ENCODE measurements around the gene TRIM49B.
"Not testable (repeated sequence)": the region's sequence is repeated elsewhere in the genome, so short reads cannot be mapped to it uniquely, and the experiment has no call there.

TRIM49B gene, protein sequence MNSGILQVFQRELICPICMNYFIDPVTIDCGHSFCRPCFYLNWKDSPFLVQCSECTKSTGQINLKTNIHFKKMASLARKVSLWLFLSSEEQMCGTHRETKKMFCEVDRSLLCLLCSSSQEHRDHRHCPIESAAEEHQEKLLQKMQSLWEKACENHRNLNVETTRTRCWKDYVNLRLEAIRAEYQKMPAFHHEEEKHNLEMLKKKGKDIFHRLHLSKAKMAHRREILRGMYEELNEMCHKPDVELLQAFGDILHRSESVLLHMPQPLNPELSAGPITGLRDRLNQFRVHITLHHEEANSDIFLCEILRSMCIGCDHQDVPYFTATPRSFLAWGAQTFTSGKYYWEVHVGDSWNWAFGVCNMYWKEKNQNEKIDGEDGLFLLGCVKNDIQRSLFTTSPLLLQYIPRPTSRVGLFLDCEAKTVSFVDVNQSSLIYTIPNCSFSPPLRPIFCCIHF

DNA sequence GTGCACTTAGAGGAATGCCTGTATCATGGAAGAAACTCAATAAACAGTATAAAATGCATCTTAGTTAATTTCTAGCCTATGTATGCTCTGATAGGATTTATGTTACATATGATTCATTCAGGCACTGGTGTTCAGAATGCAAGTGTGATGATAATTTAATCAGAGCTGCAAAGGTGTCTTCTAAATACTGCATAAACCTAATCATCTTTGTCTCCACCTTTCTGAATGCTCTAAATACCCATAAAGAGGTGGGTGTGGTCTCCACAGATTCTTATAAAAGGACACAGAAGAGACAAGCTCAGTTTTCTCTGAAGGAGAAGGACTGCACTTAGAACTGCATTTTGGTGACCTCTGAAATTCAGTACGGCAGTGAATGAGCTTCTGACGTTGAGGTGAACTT lies at the start of gene TRIM49B:
TSS of gene TRIM49B (plus strand) at position 301 of the 400 bp plus-strand sequence. CDS start 2,777 bp downstream, outside the sequence.
- H3K27ac ChIP-seq (ENCODE audit: low read length); H2AFZ ChIP-seq (ENCODE audit: low read depth, low read length); H3K36me3 ChIP-seq (ENCODE audit: insufficient read depth, low read length); H3K4me1 ChIP-seq (ENCODE audit: insufficient read depth, low read length); H4K20me1 ChIP-seq (ENCODE audit: insufficient read depth, low read length); H3K9ac ChIP-seq (ENCODE audit: low read depth, low read length); H3K79me2 ChIP-seq (ENCODE audit: insufficient read depth, low read length); H3K4me2 ChIP-seq (ENCODE audit: insufficient read depth, low read length); H3K4me3 ChIP-seq (ENCODE audit: low read depth in 1 of 2, low read length in 2 of 2); H3K9me3 ChIP-seq (ENCODE audit: insufficient read depth, low read length, severe bottlenecking); H3K27me3 ChIP-seq (ENCODE audit: insufficient read depth, low read length, poor library complexity); ATAC-seq (ENCODE audit: insufficient read depth, low read depth); DNase-seq: not testable (repeated sequence)

DNA sequence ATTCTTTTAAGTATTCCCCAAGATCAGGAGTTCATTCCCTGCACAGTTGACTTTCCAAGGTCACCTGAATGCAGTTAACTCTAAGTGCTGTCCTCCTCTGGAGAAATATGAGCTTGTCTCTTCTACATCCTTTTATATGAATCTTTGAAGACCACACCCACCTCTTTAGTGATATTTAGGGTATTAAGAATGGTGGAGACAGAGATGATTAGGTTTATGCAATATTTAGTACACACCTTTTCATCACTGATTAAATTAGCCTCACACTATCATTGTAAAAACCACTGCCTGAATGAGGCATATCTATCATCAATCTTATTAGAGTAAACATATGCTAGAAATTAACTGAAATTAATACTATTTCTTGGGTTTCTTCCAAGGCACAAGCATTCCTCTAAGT lies 44.8 kb upstream of the TRIM49B start, which contains the start of gene TRIM51G:
TSS of gene TRIM51G (minus strand) at position 101 of the 400 bp plus-strand sequence. CDS start 2,190 bp downstream, outside the sequence.
- not testable (repeated sequence) for H3K4me2 ChIP-seq (ENCODE audit: insufficient read depth, low read length); H3K27ac ChIP-seq (ENCODE audit: low read length); H3K36me3 ChIP-seq (ENCODE audit: insufficient read depth, low read length); H3K27me3 ChIP-seq (ENCODE audit: insufficient read depth, low read length, poor library complexity); H3K4me1 ChIP-seq (ENCODE audit: insufficient read depth, low read length); H3K4me3 ChIP-seq (ENCODE audit: low read depth in 1 of 2, low read length in 2 of 2); DNase-seq; H4K20me1 ChIP-seq (ENCODE audit: insufficient read depth, low read length); H3K79me2 ChIP-seq (ENCODE audit: insufficient read depth, low read length); H2AFZ ChIP-seq (ENCODE audit: low read depth, low read length); H3K9ac ChIP-seq (ENCODE audit: low read depth, low read length); ATAC-seq (ENCODE audit: insufficient read depth, low read depth); H3K9me3 ChIP-seq (ENCODE audit: insufficient read depth, low read length, severe bottlenecking)

DNA sequence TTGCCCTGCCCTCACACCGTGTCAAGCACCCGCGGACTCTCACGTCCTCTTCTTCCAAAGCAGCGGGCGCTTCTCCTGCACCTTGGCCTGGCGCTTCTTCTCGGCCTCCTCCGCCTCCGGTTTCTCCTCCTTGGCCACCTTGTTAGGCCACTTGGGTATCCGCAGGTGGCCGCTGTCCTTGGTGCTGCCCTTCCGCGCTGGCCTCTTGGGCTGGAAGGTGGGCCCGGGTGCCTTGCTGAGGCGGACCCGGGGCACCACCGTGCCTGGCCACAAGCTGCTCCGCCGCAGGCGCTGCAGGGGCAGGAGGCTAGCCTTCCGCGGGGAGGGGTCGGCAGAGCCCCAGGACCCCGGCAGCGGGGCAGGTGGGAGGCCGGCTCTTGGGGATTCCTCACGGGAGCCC lies 19.6 kb downstream of the TRIM49B start:
- not testable (repeated sequence) for H2AFZ ChIP-seq (ENCODE audit: low read depth, low read length); H3K4me2 ChIP-seq (ENCODE audit: insufficient read depth, low read length); H3K9ac ChIP-seq (ENCODE audit: low read depth, low read length); H3K4me1 ChIP-seq (ENCODE audit: insufficient read depth, low read length); H3K36me3 ChIP-seq (ENCODE audit: insufficient read depth, low read length); H3K9me3 ChIP-seq (ENCODE audit: insufficient read depth, low read length, severe bottlenecking); H3K27me3 ChIP-seq (ENCODE audit: insufficient read depth, low read length, poor library complexity); H4K20me1 ChIP-seq (ENCODE audit: insufficient read depth, low read length); H3K4me3 ChIP-seq (ENCODE audit: low read depth in 1 of 2, low read length in 2 of 2); H3K27ac ChIP-seq (ENCODE audit: low read length); DNase-seq; H3K79me2 ChIP-seq (ENCODE audit: insufficient read depth, low read length); ATAC-seq (ENCODE audit: insufficient read depth, low read depth)

DNA sequence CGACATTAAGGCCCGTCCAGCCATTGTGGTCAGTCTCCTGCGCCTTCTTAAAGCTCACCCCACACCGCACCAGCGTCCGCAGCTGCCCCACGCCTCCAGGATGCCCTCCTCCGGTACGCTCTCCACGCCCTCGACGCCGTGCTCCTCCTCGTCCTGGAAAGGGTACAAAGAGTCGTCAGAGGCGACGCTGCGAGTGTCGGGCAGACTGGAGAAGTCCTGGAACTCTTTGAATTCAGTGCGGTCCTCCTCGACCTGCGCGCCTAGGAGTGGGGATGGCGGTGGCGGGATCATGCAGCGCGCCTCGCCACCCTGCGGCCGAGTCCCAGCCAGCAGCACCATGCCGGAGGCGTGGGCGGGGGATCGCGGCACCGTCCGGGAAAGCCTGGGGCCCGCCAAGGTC lies 21.2 kb downstream of the TRIM49B start:
- not testable (repeated sequence) for ATAC-seq (ENCODE audit: insufficient read depth, low read depth); H3K27ac ChIP-seq (ENCODE audit: low read length); H3K9ac ChIP-seq (ENCODE audit: low read depth, low read length); H2AFZ ChIP-seq (ENCODE audit: low read depth, low read length); H3K9me3 ChIP-seq (ENCODE audit: insufficient read depth, low read length, severe bottlenecking); H3K27me3 ChIP-seq (ENCODE audit: insufficient read depth, low read length, poor library complexity); H3K4me3 ChIP-seq (ENCODE audit: low read depth in 1 of 2, low read length in 2 of 2); H3K79me2 ChIP-seq (ENCODE audit: insufficient read depth, low read length); H4K20me1 ChIP-seq (ENCODE audit: insufficient read depth, low read length); H3K4me1 ChIP-seq (ENCODE audit: insufficient read depth, low read length); H3K36me3 ChIP-seq (ENCODE audit: insufficient read depth, low read length); H3K4me2 ChIP-seq (ENCODE audit: insufficient read depth, low read length); DNase-seq

DNA sequence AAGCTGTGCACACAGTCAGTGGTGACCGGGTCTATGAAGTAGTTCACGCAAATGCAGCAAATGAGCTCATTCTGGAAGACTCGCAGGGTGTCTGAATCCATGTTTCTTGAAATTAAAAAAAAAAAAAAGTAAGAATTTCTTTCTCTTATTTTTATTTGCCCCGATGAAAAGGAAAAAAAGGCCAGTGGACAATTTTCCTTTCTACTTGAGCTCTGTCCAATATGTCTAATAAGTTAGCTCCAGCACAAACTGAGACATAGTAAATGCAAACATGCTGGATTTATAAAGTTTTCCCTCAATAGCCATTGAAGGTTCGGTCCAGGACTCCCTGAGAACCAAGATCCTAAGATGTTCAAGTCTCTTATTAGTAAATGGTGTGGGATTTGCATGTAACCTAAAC lies 30.4 kb downstream of the TRIM49B start, which contains the start of gene TRIM64C:
TSS of gene TRIM64C (minus strand) at position 101 of the 400 bp plus-strand sequence. CDS start at position 101, 0 bp downstream.
- not testable (repeated sequence) for H2AFZ ChIP-seq (ENCODE audit: low read depth, low read length); H3K79me2 ChIP-seq (ENCODE audit: insufficient read depth, low read length); H4K20me1 ChIP-seq (ENCODE audit: insufficient read depth, low read length); H3K4me1 ChIP-seq (ENCODE audit: insufficient read depth, low read length); H3K9ac ChIP-seq (ENCODE audit: low read depth, low read length); H3K36me3 ChIP-seq (ENCODE audit: insufficient read depth, low read length); H3K4me3 ChIP-seq (ENCODE audit: low read depth in 1 of 2, low read length in 2 of 2); DNase-seq; H3K9me3 ChIP-seq (ENCODE audit: insufficient read depth, low read length, severe bottlenecking); H3K27me3 ChIP-seq (ENCODE audit: insufficient read depth, low read length, poor library complexity); H3K27ac ChIP-seq (ENCODE audit: low read length); ATAC-seq (ENCODE audit: insufficient read depth, low read depth); H3K4me2 ChIP-seq (ENCODE audit: insufficient read depth, low read length)

DNA sequence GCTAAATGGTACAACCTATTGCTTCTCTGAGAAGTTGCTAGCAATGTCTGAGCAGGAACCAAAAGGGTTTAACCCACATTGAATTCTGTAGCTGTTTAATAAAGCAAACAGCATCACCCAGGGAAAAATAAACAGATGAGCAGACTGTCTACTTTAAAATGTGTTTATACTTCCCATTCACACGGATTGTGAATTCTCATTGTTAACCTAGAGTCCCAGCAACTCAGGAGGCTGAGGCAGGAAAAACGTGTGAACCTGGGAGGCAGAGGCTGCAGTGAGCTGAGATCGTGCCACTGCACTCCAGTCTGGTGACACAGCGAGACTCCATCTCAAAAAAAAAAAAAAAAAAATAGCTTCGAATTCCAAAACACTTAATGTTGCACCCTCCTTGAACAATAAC lies 41.3 kb downstream of the TRIM49B start:
- H3K9me3 ChIP-seq (ENCODE audit: insufficient read depth, low read length, severe bottlenecking); H4K20me1 ChIP-seq (ENCODE audit: insufficient read depth, low read length); H3K79me2 ChIP-seq (ENCODE audit: insufficient read depth, low read length); H3K9ac ChIP-seq (ENCODE audit: low read depth, low read length); H2AFZ ChIP-seq (ENCODE audit: low read depth, low read length); DNase-seq; H3K36me3 ChIP-seq (ENCODE audit: insufficient read depth, low read length); H3K4me2 ChIP-seq (ENCODE audit: insufficient read depth, low read length); ATAC-seq (ENCODE audit: insufficient read depth, low read depth); H3K27me3 ChIP-seq (ENCODE audit: insufficient read depth, low read length, poor library complexity); H3K4me3 ChIP-seq (ENCODE audit: low read depth in 1 of 2, low read length in 2 of 2); H3K27ac ChIP-seq (ENCODE audit: low read length); H3K4me1 ChIP-seq (ENCODE audit: insufficient read depth, low read length): not testable (repeated sequence)

Measured in DND-41 (cell line).